ENCODE data around the gene LRAT. TPM values are rescaled to one million over a fixed set of nuclear protein-coding genes. Genes with fewer than 3 reads are reported as not detected.
A peak's percentile ranks its signal among the peaks of the same experiment; 100 is the strongest.

The LRAT gene
- under 1 TPM in 2 of 9 donors, not detected in 7; 0.33 to 0.86 TPM for total RNA-seq
- polyA plus RNA-seq, result not detected
- long read RNA-seq, donor 1, result 0 reads
- long read RNA-seq, donor 2, result 0 reads
- long read RNA-seq, donor 3, result 0 reads

DNA sequence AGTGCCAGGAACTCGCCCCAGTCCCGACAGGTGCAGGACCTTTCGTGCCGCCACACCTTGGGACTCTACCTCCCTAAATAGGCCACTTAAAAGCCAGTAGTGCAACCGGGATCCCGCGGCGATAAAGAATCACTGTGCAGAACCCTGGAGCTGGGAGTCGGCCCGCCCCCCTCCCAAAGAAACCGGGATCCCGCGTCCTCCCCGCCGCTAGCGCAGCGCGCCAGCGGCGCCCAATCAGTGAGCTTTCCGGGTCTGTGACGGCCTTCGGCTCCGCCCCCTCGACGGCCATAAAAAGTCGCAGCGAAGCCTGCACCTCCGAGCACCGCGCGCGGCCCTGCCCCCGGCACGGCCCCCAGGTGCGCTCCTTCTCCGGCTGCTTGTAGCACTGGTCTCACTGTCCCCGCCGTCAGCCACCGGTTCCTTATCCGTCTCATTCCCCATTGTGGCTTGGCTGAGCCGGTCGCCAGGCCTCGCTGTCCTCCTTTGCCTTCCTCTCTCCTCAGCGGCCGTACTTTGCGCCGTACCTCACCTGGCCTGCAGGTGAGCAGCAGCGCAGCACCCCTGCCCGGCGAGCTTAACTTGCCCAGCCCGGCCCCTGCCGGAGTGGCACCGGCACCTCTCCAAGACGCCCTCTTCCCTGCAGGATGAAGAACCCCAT, at the start of gene LRAT:
Gene LRAT (plus strand): TSS at position 318 of the 658 bp plus-strand sequence. CDS start 327 bp downstream, at position 645.
- H3K4me1 ChIP-seq, result peaks cover 0 to 28% (median 11%) of the 10 kb centered on the region in 12 donors
- peaks cover 12 to 77% (median 42%) of the 10 kb centered on the region in 9 donors for H3K27me3 ChIP-seq
- no peak within 1 kb of the TSS for H3K27ac ChIP-seq
- H3K4me3 ChIP-seq, result peak within 1 kb of the TSS; percentile 14 to 52 (median 42)
- 1 to 5% (median 2%) methylated on average over 35 to 55 of the region's 55 CpGs for WGBS, 4 donors
- no peaks in the 10 kb centered on the region for H3K36me3 ChIP-seq
- no peaks in the 10 kb centered on the region for H3K9me3 ChIP-seq
- no peak for TF ChIP-seq POLR2A (IDR thresholded peaks at IDR 0.05)
- TF ChIP-seq, protein P1, sequence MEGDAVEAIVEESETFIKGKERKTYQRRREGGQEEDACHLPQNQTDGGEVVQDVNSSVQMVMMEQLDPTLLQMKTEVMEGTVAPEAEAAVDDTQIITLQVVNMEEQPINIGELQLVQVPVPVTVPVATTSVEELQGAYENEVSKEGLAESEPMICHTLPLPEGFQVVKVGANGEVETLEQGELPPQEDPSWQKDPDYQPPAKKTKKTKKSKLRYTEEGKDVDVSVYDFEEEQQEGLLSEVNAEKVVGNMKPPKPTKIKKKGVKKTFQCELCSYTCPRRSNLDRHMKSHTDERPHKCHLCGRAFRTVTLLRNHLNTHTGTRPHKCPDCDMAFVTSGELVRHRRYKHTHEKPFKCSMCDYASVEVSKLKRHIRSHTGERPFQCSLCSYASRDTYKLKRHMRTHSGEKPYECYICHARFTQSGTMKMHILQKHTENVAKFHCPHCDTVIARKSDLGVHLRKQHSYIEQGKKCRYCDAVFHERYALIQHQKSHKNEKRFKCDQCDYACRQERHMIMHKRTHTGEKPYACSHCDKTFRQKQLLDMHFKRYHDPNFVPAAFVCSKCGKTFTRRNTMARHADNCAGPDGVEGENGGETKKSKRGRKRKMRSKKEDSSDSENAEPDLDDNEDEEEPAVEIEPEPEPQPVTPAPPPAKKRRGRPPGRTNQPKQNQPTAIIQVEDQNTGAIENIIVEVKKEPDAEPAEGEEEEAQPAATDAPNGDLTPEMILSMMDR (IDR thresholded peaks at IDR 0.05), result no peak
- intact Hi-C loops (cut with DNase I), result no loop called here
- ATAC-seq (peak in 2 of 4 donors; percentile 52 to 57), DNase-seq (peak in 2 of 5 donors; percentile 28 to 29)

DNA sequence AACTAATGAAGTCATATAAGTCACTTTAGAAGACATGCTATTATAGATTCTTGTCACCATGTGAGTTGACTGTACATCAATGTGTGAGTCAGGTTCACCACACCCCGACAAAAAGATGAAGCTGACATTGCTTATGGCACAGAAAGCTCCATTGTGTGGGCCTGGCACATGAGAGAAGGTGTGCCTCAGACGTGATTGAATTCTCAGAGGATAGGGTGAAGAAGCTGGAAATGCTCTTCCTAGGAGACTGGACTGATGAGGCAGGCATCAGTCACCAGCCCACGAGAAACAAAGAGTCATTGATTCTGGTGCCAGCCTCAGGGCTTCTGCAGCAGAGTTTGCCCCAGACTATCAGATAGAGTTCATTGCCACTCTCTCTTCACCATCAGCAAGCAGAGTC, 35.9 kb upstream of the LRAT start:
- intact Hi-C loops (cut with DNase I), result no loop called here
- no peaks in the 10 kb centered on the region for H3K36me3 ChIP-seq
- WGBS, 4 donors, result 68 to 80% (median 73%) methylated on average over 3 of the region's 3 CpGs

DNA sequence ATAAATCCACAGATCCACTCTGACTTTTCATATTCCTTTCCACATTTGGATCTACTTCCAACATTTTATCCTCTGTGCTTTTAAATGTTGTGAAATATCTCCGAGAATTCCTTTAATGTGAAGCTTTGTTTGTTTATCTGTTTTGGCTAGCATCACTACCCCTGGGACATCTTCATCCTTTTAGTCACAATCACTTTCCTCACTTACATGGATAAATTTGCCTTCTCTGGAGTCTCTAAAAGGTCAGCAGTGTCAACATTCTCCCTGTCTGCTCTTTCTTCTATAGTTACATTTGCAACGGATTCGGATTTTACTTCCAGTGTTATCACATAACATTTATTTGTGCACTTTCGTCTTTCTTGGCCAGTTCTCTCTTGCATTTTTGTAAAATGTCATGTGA, 34.2 kb upstream of the LRAT start:
- Histone ChIP-seq H3K36me3 (no peaks in the 10 kb centered on the region), H3K4me1 (no peaks in the 10 kb centered on the region), H3K27ac (no peak overlapping the region), H3K27me3 (no peaks in the 10 kb centered on the region), H3K9me3 (no peaks in the 10 kb centered on the region), H3K4me3 (no peak overlapping the region)
- TF ChIP-seq, protein P1 (IDR thresholded peaks at IDR 0.05), result no peak
- no peak for TF ChIP-seq POLR2A (IDR thresholded peaks at IDR 0.05)
- 42 to 54% (median 46%) methylated on average over 4 of the region's 4 CpGs for WGBS, 4 donors
- ATAC-seq, result no peak
- intact Hi-C loops (cut with DNase I), result no loop called here
- DNase-seq, result no peak

More for the DNA sequence above, 35.9 kb upstream of the LRAT start:
- DNase-seq (no peak), ATAC-seq (no peak)
- no peak overlapping the region for H3K27ac ChIP-seq
- H3K4me1 ChIP-seq, result no peaks in the 10 kb centered on the region
- TF ChIP-seq POLR2A (IDR thresholded peaks at IDR 0.05), result no peak
- TF ChIP-seq, protein P1 (IDR thresholded peaks at IDR 0.05), result no peak
- no peaks in the 10 kb centered on the region for H3K27me3 ChIP-seq
- H3K9me3 ChIP-seq, result no peaks in the 10 kb centered on the region
- H3K4me3 ChIP-seq, result no peak overlapping the region

DNA sequence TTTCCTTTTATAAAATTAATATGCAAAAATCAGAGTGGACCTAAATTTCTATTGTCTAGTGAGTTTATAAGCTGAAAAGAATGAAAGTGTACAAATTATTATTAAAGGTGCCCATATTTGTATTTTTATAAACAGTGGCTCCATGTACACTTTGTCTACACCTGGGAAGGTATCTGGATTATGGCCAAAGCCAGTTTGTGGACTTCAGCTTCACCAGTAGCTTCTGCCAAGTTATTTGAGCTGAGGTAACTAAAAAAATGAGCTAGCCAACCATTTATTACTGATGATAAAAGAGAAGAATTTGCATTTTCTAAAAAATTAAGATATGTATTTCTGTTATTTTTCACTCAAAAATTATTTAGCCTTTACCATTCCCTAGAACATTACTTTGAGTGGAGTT, 32.3 kb upstream of the LRAT start:
- Histone ChIP-seq H3K4me1 (no peaks in the 10 kb centered on the region), H3K9me3 (no peaks in the 10 kb centered on the region), H3K27ac (no peak overlapping the region), H3K27me3 (no peaks in the 10 kb centered on the region), H3K4me3 (no peak overlapping the region), H3K36me3 (no peaks in the 10 kb centered on the region)
- no peak for ATAC-seq
- intact Hi-C loops (cut with DNase I), result no loop called here
- DNase-seq, result no peak
- TF ChIP-seq, protein P1 (IDR thresholded peaks at IDR 0.05), result no peak
- TF ChIP-seq POLR2A (IDR thresholded peaks at IDR 0.05), result no peak

All from heart left ventricle (tissue), 16 donors.